H1 (cell line): Measurements from ENCODE around the gene HSPA6. TPM values are rescaled to one million over a fixed set of nuclear protein-coding genes. Genes with fewer than 3 reads are reported as not detected.
"Not testable (repeated sequence)": the region's sequence is repeated elsewhere in the genome, so short reads cannot be mapped to it uniquely, and the experiment has no call there.

Experiments used
- CTCF ChIA-PET: fragments of 300-600 bp; sonication (Branson Sonifier 250); formaldehyde crosslinking; loops from one replicate; lab custom pipeline; 2021; ENCODE audit not compliant: partially characterized antibody; lab: Charles Lee
- POLR2A ChIA-PET: fragments of 300-600 bp; sonication (Branson Sonifier 250); formaldehyde crosslinking; loops from one replicate; lab custom pipeline; 2021; ENCODE audit warnings: inconsistent platforms; ENCODE audit not compliant: partially characterized antibody; lab: Charles Lee
- DNase-seq, 2 experiments: peaks; one replicate each; pipeline versions ENCODE4 v3.0.0 to v3.0.0-alpha.2; 2010 to 2022; ENCODE audit warnings: low spot score in 2 of 2, low read depth in 1 of 2, mixed read lengths in 1 of 2
- FAIRE-seq: peaks from 2 replicates; lab custom pipeline; 2011; peaks lifted over from hg19 to GRCh38; lab: Jason Lieb, UNC
- H2AFZ ChIP-seq: 2 replicates; pipeline ENCODE4 v1.8.1; 2012; ENCODE audit warnings: low read length, inconsistent platforms
- H2AK5ac ChIP-seq: 2 replicates; pipeline ENCODE4 v1.6.1; 2013; ENCODE audit warnings: low read depth, low read length
- H2BK120ac ChIP-seq: replicated peaks from 2 replicates; pipeline ENCODE3; 2013; ENCODE audit warnings: low read depth, low read length, inconsistent platforms
- H2BK12ac ChIP-seq: 2 replicates; pipeline ENCODE4 v1.6.1; 2013; ENCODE audit warnings: low read depth, low read length
- H2BK15ac ChIP-seq: 2 replicates; pipeline ENCODE4 v1.6.1; 2013; ENCODE audit warnings: low read length
- H2BK20ac ChIP-seq: 2 replicates; pipeline ENCODE4 v1.6.1; 2013; ENCODE audit warnings: low read length
- H2BK5ac ChIP-seq: 2 replicates; pipeline ENCODE4 v1.6.1; 2013; ENCODE audit warnings: low read depth, low read length
- H3K14ac ChIP-seq: 2 replicates; pipeline ENCODE4 v1.6.1; 2013; ENCODE audit warnings: inconsistent platforms; ENCODE audit not compliant: insufficient read length
- H3K18ac ChIP-seq: 2 replicates; pipeline ENCODE4 v1.6.1; 2013; ENCODE audit warnings: low read length; ENCODE audit errors: extremely low read depth
- H3K23ac ChIP-seq: 2 replicates; pipeline ENCODE4 v1.6.1; 2013; ENCODE audit warnings: inconsistent platforms; ENCODE audit not compliant: insufficient read length
- H3K23me2 ChIP-seq: 2 replicates; pipeline ENCODE4 v1.6.1; 2013; ENCODE audit warnings: low read depth, low read length
- H3K27ac ChIP-seq: 2 replicates; pipeline ENCODE4 v1.6.1; 2011; ENCODE audit warnings: low read depth, low read length, inconsistent platforms
- H3K27me3 ChIP-seq, 4 experiments: replicated peaks in 1 of 4; 1 replicate in 1 of 4; 2 replicates in 3 of 4; pipeline versions ENCODE4 v1.6.1 to v1.8.1; 2011 to 2013; ENCODE audit warnings: low read length in 3 of 4, mild to moderate bottlenecking in 3 of 4, inconsistent platforms in 2 of 4, mixed read lengths in 2 of 4, moderate library complexity in 1 of 4; ENCODE audit not compliant: control insufficient read depth in 3 of 4, insufficient read depth in 3 of 4; ENCODE audit errors: extremely low read depth in 1 of 4
- H3K36me3 ChIP-seq, 4 experiments: 2 replicates each; pipeline versions ENCODE4 v1.6.1 to v1.8.1; 2011 to 2013; ENCODE audit warnings: mild to moderate bottlenecking in 4 of 4, low read length in 3 of 4, moderate library complexity in 2 of 4, control low read depth in 1 of 4, inconsistent platforms in 1 of 4; ENCODE audit not compliant: insufficient read depth in 4 of 4, control insufficient read depth in 2 of 4
- H3K4ac ChIP-seq: replicated peaks from 2 replicates; pipeline ENCODE3; 2013; ENCODE audit warnings: low read length, low read depth, mixed read lengths, inconsistent platforms; ENCODE audit not compliant: insufficient read length
- H3K4me1 ChIP-seq, 4 experiments: replicated peaks in 1 of 4; 1 replicate in 1 of 4; 2 replicates in 3 of 4; pipeline versions ENCODE4 v1.6.1 to v1.8.1; 2011 to 2013; ENCODE audit warnings: low read length in 3 of 4, inconsistent platforms in 2 of 4, mixed read lengths in 1 of 4; ENCODE audit not compliant: insufficient read depth in 4 of 4, control insufficient read depth in 3 of 4
- H3K4me2 ChIP-seq, 2 experiments: 2 replicates each; pipeline versions ENCODE4 v1.6.1 to v1.8.1; 2011 to 2013; ENCODE audit warnings: low read depth in 2 of 2, low read length in 2 of 2, control low read depth in 1 of 2, inconsistent platforms in 1 of 2, mild to moderate bottlenecking in 1 of 2; ENCODE audit not compliant: insufficient read depth in 1 of 2
- H3K4me3 ChIP-seq, 4 experiments: fragments of 200-600, 300-600 bp in 1 of 4; sonication (generic), shearing (Covaris generic), sonication (Bioruptor Twin) in 1 of 4; 2 replicates each; pipeline versions ENCODE4 v1.5.1 to v1.8.1; 2011 to 2016; ENCODE audit warnings: low read length in 4 of 4, low read depth in 3 of 4, control low read depth in 2 of 4, inconsistent platforms in 2 of 4, mild to moderate bottlenecking in 2 of 4, mixed read lengths in 1 of 4, moderate library complexity in 1 of 4; ENCODE audit not compliant: insufficient read depth in 2 of 4; ENCODE audit errors: extremely low read depth in 1 of 4
- H3K56ac ChIP-seq: replicated peaks from 2 replicates; pipeline ENCODE3; 2013; ENCODE audit warnings: low read depth, mild to moderate bottlenecking, mixed read lengths, low read length, inconsistent platforms; ENCODE audit not compliant: insufficient read length
- H3K79me1 ChIP-seq: 2 replicates; pipeline ENCODE4 v1.6.1; 2013; ENCODE audit warnings: low read depth, low read length, control low read depth
- H3K79me2 ChIP-seq, 2 experiments: 2 replicates each; pipeline versions ENCODE4 v1.6.1 to v1.8.1; 2012 to 2013; ENCODE audit warnings: low read length in 2 of 2, mild to moderate bottlenecking in 2 of 2, inconsistent platforms in 1 of 2; ENCODE audit not compliant: insufficient read depth in 2 of 2, control insufficient read depth in 1 of 2
- H3K9ac ChIP-seq, 4 experiments: replicated peaks in 1 of 4; 1 replicate in 1 of 4; 2 replicates in 3 of 4; pipeline versions ENCODE4 v1.6.1 to v1.8.1; 2011 to 2013; ENCODE audit warnings: low read depth in 3 of 4, low read length in 3 of 4, control low read depth in 2 of 4, mild to moderate bottlenecking in 2 of 4, moderate library complexity in 2 of 4, inconsistent platforms in 1 of 4; ENCODE audit errors: extremely low read depth in 1 of 4
- H3K9me3 ChIP-seq, 2 experiments: 2 replicates each; pipeline versions ENCODE4 v1.6.1 to v1.8.1; 2012 to 2013; ENCODE audit warnings: mild to moderate bottlenecking in 2 of 2, moderate library complexity in 2 of 2, control low read depth in 1 of 2, inconsistent platforms in 1 of 2, low read depth in 1 of 2, low read length in 1 of 2, mixed read lengths in 1 of 2; ENCODE audit not compliant: insufficient read depth in 2 of 2
- H4K20me1 ChIP-seq, 2 experiments: replicated peaks in 1 of 2; 2 replicates each; pipeline versions ENCODE3 to v1.8.1; 2011 to 2013; ENCODE audit warnings: inconsistent platforms in 2 of 2, low read length in 2 of 2, mild to moderate bottlenecking in 1 of 2; ENCODE audit not compliant: insufficient read depth in 2 of 2, control insufficient read depth in 1 of 2
- H4K5ac ChIP-seq: 2 replicates; pipeline ENCODE4 v1.6.1; 2013; ENCODE audit warnings: low read length, low read depth, mixed read lengths, inconsistent platforms; ENCODE audit not compliant: insufficient read length
- H4K8ac ChIP-seq: 2 replicates; pipeline ENCODE4 v1.8.0; 2013; ENCODE audit warnings: mild to moderate bottlenecking, moderate library complexity, low read length, inconsistent platforms; ENCODE audit not compliant: insufficient read depth; ENCODE audit errors: extremely low read depth
- H4K91ac ChIP-seq: replicated peaks from 2 replicates; pipeline ENCODE3; 2013; ENCODE audit warnings: low read length, mixed read lengths, inconsistent platforms; ENCODE audit not compliant: insufficient read length
- WGBS, 2 experiments: shearing (Covaris generic) in 1 of 2; methylation state at CpG; one replicate each; pipeline versions ENCODE4 v1.1.6 to v1.1.7; 2013 to 2015; ENCODE audit warnings: low lambda C conversion rate in 2 of 2, mixed read lengths in 2 of 2, inconsistent platforms in 1 of 2, low coverage in 1 of 2, missing lambda C conversion rate in 1 of 2; ENCODE audit not compliant: insufficient replicate concordance in 2 of 2, insufficient coverage in 1 of 2, insufficient read length in 1 of 2; ENCODE audit errors: extremely low coverage in 1 of 2, missing lambda C conversion rate in 1 of 2; 5-methylcytosine and 5-hydroxymethylcytosine counted together
- polyA plus RNA-seq, 7 experiments: library from polyadenylated mRNA; depleted of rRNA in 3 of 7; stranded (reverse) in 5 of 7; unstranded in 2 of 7; fragments of >200 nt in 5 of 7; fragments of 200-250 nt in 2 of 7; gene quantifications; 1 replicate in 5 of 7; 2 replicates in 1 of 7; 4 replicates in 1 of 7; pipeline versions ENCODE4 v1.2.1 to v1.2.3, GENCODE V29; 2011 to 2013; ENCODE audit warnings: missing spikeins in 2 of 7, mixed read lengths in 2 of 7
- total RNA-seq: library from RNA; stranded (reverse); fragmentation: NEBNext Ultra II Directional; extraction: Animal tissue kit (Norgen Biotek cat#: 25700); gene quantifications from 2 replicates; pipeline ENCODE4 v1.2.1, GENCODE V29; 2021

The HSPA6 gene
- total and polyA plus RNA-seq, 2 of the 8 experiments (the other 6 are each of a cell fraction or from before 2014, with no cell fraction given): 0.06 to 0.15 TPM

GRCh38 chr1:161528550-161528949, 4.2 kb downstream of the HSPA6 start:
- H2BK120ac ChIP-seq, H3K36me3 ChIP-seq, H4K20me1 ChIP-seq, POLR2A ChIA-PET, H3K14ac ChIP-seq, H4K8ac ChIP-seq, H3K18ac ChIP-seq, H3K23me2 ChIP-seq, H3K4me2 ChIP-seq, H3K56ac ChIP-seq, FAIRE-seq, H3K9me3 ChIP-seq, H3K4me1 ChIP-seq, H2BK20ac ChIP-seq, H2AFZ ChIP-seq, H2AK5ac ChIP-seq, H2BK15ac ChIP-seq, H2BK12ac ChIP-seq, CTCF ChIA-PET, H3K9ac ChIP-seq, H3K4ac ChIP-seq, H3K4me3 ChIP-seq, DNase-seq, H3K79me2 ChIP-seq, H4K5ac ChIP-seq, H3K27ac ChIP-seq, H3K79me1 ChIP-seq, H2BK5ac ChIP-seq, H4K91ac ChIP-seq, H3K23ac ChIP-seq: not testable (repeated sequence)
- H3K27me3 ChIP-seq: peaks cover 11 to 20% (median 16%) of the 10 kb centered on the region in 4 experiments; a peak in 6 of 7 replicates
- 88% methylated on average over 2 of the region's 3 CpGs; no CpG with 5 or more reads in 1 of the 2 experiments for WGBS, 2 experiments

GRCh38 chr1:161529463-161530104, 5.2 kb downstream of the HSPA6 start:
- H2AK5ac ChIP-seq, H3K23me2 ChIP-seq, H4K5ac ChIP-seq, FAIRE-seq, H3K14ac ChIP-seq, H4K91ac ChIP-seq, CTCF ChIA-PET, H4K8ac ChIP-seq, H2BK12ac ChIP-seq, POLR2A ChIA-PET, H3K23ac ChIP-seq, H3K9ac ChIP-seq, H3K79me2 ChIP-seq, H3K9me3 ChIP-seq, H3K4me1 ChIP-seq, H3K4ac ChIP-seq, H4K20me1 ChIP-seq, H3K36me3 ChIP-seq, H2BK5ac ChIP-seq, DNase-seq, H2BK20ac ChIP-seq, H3K79me1 ChIP-seq, H3K56ac ChIP-seq, H3K18ac ChIP-seq, H2AFZ ChIP-seq, H3K27ac ChIP-seq, H2BK120ac ChIP-seq, H2BK15ac ChIP-seq: not testable (repeated sequence)
- WGBS, 2 experiments: 25% methylated on average over 17 of the region's 19 CpGs; no CpG with 5 or more reads in 1 of the 2 experiments
- peak overlapping the region; percentile 60 to 66 for H3K4me2 ChIP-seq
- peaks cover 11 to 19% (median 14%) of the 10 kb centered on the region in 4 experiments; a peak in 6 of 7 replicates for H3K27me3 ChIP-seq
- H3K4me3 ChIP-seq: peak overlapping the region; percentile 27 to 68 (median 58); a peak in 6 of 8 replicates
